Endothelial cell of umbilical vein (primary cell): ENCODE results near the gene KCNE3.

Experiments used
- CTCF ChIP-seq, 2 donors: IDR thresholded peaks; 1 replicate in 1 of 2; 2 replicates in 1 of 2; pipeline ENCODE4 v1.5.1; 2011; ENCODE audit warnings: low read length in 2 of 2, mild to moderate bottlenecking in 2 of 2, moderate library complexity in 2 of 2, control low read depth in 1 of 2, inconsistent platforms in 1 of 2, low read depth in 1 of 2; ENCODE audit not compliant: insufficient read depth in 1 of 2; ENCODE audit errors: extremely low read depth in 1 of 2
- POLR2AphosphoS5 ChIP-seq: IDR thresholded peaks from 2 replicates; pipeline ENCODE4 v1.6.1; 2012; ENCODE audit warnings: low read depth, mild to moderate bottlenecking, control low read depth, low read length, moderate library complexity; ENCODE audit not compliant: insufficient read depth

- TF ChIP-seq CTCF (IDR thresholded peaks at IDR 0.05; ENCODE audit: extremely low read depth in 1 of 2, insufficient read depth in 1 of 2, low read depth in 1 of 2, low read length in 2 of 2) (no peak), POLR2AphosphoS5 (no peak)
Measured at GRCh38 chr11:74437441-74438042, 29.8 kb downstream of the KCNE3 start.
